OCI-LY7 (cell line): ENCODE measurements around the gene BICDL1. TPM values are rescaled to one million over a fixed set of nuclear protein-coding genes. Genes with fewer than 3 reads are reported as not detected.
A peak's percentile ranks its signal among the peaks of the same experiment; 100 is the strongest.

Experiments used
- BruUV-seq: library from RNA; stranded (reverse); fragments of 400-500 nt; replicated peaks from 2 replicates; lab custom pipeline; 2021; lab: Mats Ljungman, UMichigan
- CTCF ChIA-PET: fragments of 300-600 bp; sonication (Branson Sonifier 250); formaldehyde crosslinking; loops from one replicate; lab custom pipeline; 2022; ENCODE audit warnings: antibody characterized with exemption; ENCODE audit not compliant: unreplicated experiment; lab: Charles Lee
- POLR2A ChIA-PET: fragments of 300-600 bp; sonication (Branson Sonifier 250); formaldehyde crosslinking; loops from one replicate; lab custom pipeline; 2022; ENCODE audit warnings: antibody characterized with exemption; lab: Charles Lee
- DNase-seq: peaks from one replicate; pipeline ENCODE4 v3.0.0-alpha.2; 2015; ENCODE audit warnings: low spot score
- H2AFZ ChIP-seq: fragments of 200-600 bp; sonication (generic), shearing (Covaris generic); 2 replicates; pipeline ENCODE4 v1.6.1; 2014; ENCODE audit warnings: mild to moderate bottlenecking, antibody characterized with exemption, low read length, moderate library complexity
- H3K27ac ChIP-seq: fragments of 200-600 bp; sonication (generic); 2 replicates; pipeline ENCODE4 v1.5.1; 2014; ENCODE audit warnings: mixed run types, low read depth, mild to moderate bottlenecking, moderate library complexity, low read length, inconsistent platforms; ENCODE audit not compliant: poor library complexity, severe bottlenecking
- H3K36me3 ChIP-seq: fragments of 200-600 bp; sonication (generic); 2 replicates; pipeline ENCODE4 v1.6.1; 2014; ENCODE audit warnings: mild to moderate bottlenecking, antibody characterized with exemption, low read length, moderate library complexity, mixed read lengths; ENCODE audit not compliant: insufficient read depth
- H3K4me1 ChIP-seq: fragments of 200-600 bp; sonication (generic); 2 replicates; pipeline ENCODE4 v1.5.1; 2014; ENCODE audit warnings: mild to moderate bottlenecking, low read length; ENCODE audit not compliant: insufficient read depth, poor library complexity, severe bottlenecking
- H3K4me2 ChIP-seq: fragments of 200-600 bp; sonication (generic); 2 replicates; pipeline ENCODE4 v1.6.1; 2014; ENCODE audit warnings: mild to moderate bottlenecking, low read length
- H3K4me3 ChIP-seq: fragments of 200-600 bp; sonication (generic); 2 replicates; pipeline ENCODE4 v1.5.1; 2014; ENCODE audit warnings: mild to moderate bottlenecking, low read depth, low read length; ENCODE audit not compliant: poor library complexity, severe bottlenecking
- H3K79me2 ChIP-seq: fragments of 200-600 bp; sonication (generic); 2 replicates; pipeline ENCODE4 v1.6.1; 2016; ENCODE audit warnings: low read depth, mild to moderate bottlenecking, low read length, moderate library complexity, mixed read lengths; ENCODE audit not compliant: insufficient read depth
- H3K9me2 ChIP-seq: fragments of 200-600 bp; sonication (generic); 2 replicates; pipeline ENCODE4 v1.6.1; 2016; ENCODE audit warnings: mild to moderate bottlenecking, low read length, mixed read lengths; ENCODE audit not compliant: insufficient read depth
- H3K9me3 ChIP-seq: fragments of 200-600 bp; sonication (generic); 2 replicates; pipeline ENCODE4 v1.6.1; 2014; ENCODE audit warnings: mild to moderate bottlenecking, mixed run types, low read length, mixed read lengths
- H4K20me1 ChIP-seq: fragments of 200-600 bp; sonication (generic); 2 replicates; pipeline ENCODE4 v1.6.1; 2014; ENCODE audit warnings: mild to moderate bottlenecking, antibody characterized with exemption, low read length, moderate library complexity, mixed read lengths; ENCODE audit not compliant: insufficient read depth
- CTCF ChIP-seq: fragments of 200-600 bp; sonication (generic); conservative IDR thresholded peaks from 2 replicates; pipeline ENCODE4 v1.5.1; 2014; ENCODE audit warnings: mild to moderate bottlenecking, antibody characterized with exemption, low read length, moderate library complexity, mixed read lengths
- EZH2phosphoT487 ChIP-seq: fragments of 200-600 bp; sonication (generic); IDR thresholded peaks from 2 replicates; pipeline ENCODE4 v1.6.1; 2018; ENCODE audit warnings: low read depth, borderline replicate concordance, mild to moderate bottlenecking, mixed run types, antibody characterized with exemption, low read length, moderate library complexity, mixed read lengths
- intact Hi-C: fragments of 100-400 bp; cut with micrococcal nuclease; formaldehyde crosslinking; loops from one replicate; pipeline ENCODE4 v1.10.0; 2022; ENCODE audit not compliant: unreplicated experiment
- total RNA-seq, 2 experiments: library from RNA; depleted of rRNA in 1 of 2; stranded (reverse); fragments of >200 nt in 1 of 2; shearing (Covaris generic) in 1 of 2; gene quantifications; 2 replicates each; pipeline ENCODE4 v1.2.3, GENCODE V29; 2014 to 2022

The BICDL1 gene
- total RNA-seq, 2 experiments from 2014 or later = 6.5 to 22.6 TPM

- peak overlapping the region; percentile 76 for H3K27ac ChIP-seq
- H2AFZ ChIP-seq = no peak overlapping the region
- H3K79me2 ChIP-seq = peaks cover 95% of the 10 kb centered on the region
- H3K4me3 ChIP-seq = peak overlapping the region; percentile 45
- peak; percentile 79 for DNase-seq
- peaks cover 26% of the 10 kb centered on the region for H4K20me1 ChIP-seq
- ChIA-PET CTCF (interaction anchor here (0.7 to 1.1 kb wide), 3 partner anchors 15 to 117 kb away, joined by 3 to 10 read pairs (median 3); no protein-coding TSS in a partner anchor), POLR2A (interaction anchor here (0.8 to 3.9 kb wide), 7 partner anchors 10 to 568 kb away, joined by 3 to 26 read pairs (median 6); partner anchors contain the start of gene RPLP0)
- TF ChIP-seq CTCF (no peak), EZH2phosphoT487 (no peak)
- H3K4me2 ChIP-seq = peak overlapping the region; percentile 78
- no peaks in the 10 kb centered on the region for H3K9me2 ChIP-seq
- peaks cover 70% of the 10 kb centered on the region for H3K36me3 ChIP-seq
- BruUV-seq = no TSS peak
- peaks cover 45% of the 10 kb centered on the region for H3K4me1 ChIP-seq
- no peaks in the 10 kb centered on the region for H3K9me3 ChIP-seq
- intact Hi-C loops = no loop called here
Measured at GRCh38 chr12:120110550-120111501, 121.8 kb downstream of the BICDL1 start.

GRCh38 chr12:120115066-120115465, 126.0 kb downstream of the BICDL1 start:
- Histone ChIP-seq H3K4me2 (peak overlapping the region; percentile 100), H3K9me3 (no peaks in the 10 kb centered on the region), H3K4me3 (peak overlapping the region; percentile 90), H2AFZ (no peak overlapping the region), H3K27ac (no peak overlapping the region), H4K20me1 (peaks cover 14% of the 10 kb centered on the region), H3K9me2 (no peaks in the 10 kb centered on the region), H3K4me1 (peaks cover 56% of the 10 kb centered on the region), H3K79me2 (peaks cover 88% of the 10 kb centered on the region), H3K36me3 (peaks cover 49% of the 10 kb centered on the region)
- DNase-seq = no peak
- intact Hi-C loops = no loop called here
- ChIA-PET CTCF (no interaction called here), POLR2A (interaction anchor here (0.6 kb wide), 1 partner anchor 34 kb away, joined by 3 read pairs; no protein-coding TSS in a partner anchor)
- TF ChIP-seq EZH2phosphoT487 (no peak), CTCF (no peak)
- no TSS peak for BruUV-seq
